GM18511 (cell line): Measurements from ENCODE around the gene TTC9B.
"Not testable (repeated sequence)": the region's sequence is repeated elsewhere in the genome, so short reads cannot be mapped to it uniquely, and the experiment has no call there.

ENCODE experiments used
- ATAC-seq: cut with Tn5 transposase; IDR thresholded peaks from one replicate; pipeline ENCODE4 v1.9.1; 2021; ENCODE audit warnings: mild to moderate bottlenecking, moderate library complexity; ENCODE audit not compliant: unreplicated experiment

TTC9B gene

GRCh38 chr19:40175820-40176219 is 42.4 kb downstream of the TTC9B start:
- no peak for ATAC-seq

- ATAC-seq, result no peak
Observed at GRCh38 chr19:40174092-40174491, 44.1 kb downstream of the TTC9B start.

DNA sequence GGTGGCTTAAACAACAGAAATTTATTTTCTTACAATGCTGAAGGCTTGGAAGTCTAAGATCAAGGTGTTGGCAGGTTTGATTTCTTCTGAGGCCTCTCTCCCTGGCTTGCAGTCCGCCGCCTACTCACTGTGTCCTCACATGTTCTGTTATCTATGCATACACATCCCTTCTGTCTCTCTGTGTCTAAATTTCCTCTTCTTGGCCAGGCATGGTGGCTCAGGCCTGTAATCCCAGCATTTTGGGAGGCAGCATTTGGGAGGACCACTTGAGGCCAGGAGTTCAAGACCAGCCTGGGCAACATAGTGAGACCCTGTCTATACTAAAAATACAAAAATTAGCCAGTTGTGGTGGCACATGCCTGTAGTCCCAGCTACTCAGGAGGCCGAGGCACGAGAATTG is 46.9 kb downstream of the TTC9B start:
- not testable (repeated sequence) for ATAC-seq

GRCh38 chr19:40170303-40170989 is 47.7 kb downstream of the TTC9B start:
- not testable (repeated sequence) for ATAC-seq

DNA sequence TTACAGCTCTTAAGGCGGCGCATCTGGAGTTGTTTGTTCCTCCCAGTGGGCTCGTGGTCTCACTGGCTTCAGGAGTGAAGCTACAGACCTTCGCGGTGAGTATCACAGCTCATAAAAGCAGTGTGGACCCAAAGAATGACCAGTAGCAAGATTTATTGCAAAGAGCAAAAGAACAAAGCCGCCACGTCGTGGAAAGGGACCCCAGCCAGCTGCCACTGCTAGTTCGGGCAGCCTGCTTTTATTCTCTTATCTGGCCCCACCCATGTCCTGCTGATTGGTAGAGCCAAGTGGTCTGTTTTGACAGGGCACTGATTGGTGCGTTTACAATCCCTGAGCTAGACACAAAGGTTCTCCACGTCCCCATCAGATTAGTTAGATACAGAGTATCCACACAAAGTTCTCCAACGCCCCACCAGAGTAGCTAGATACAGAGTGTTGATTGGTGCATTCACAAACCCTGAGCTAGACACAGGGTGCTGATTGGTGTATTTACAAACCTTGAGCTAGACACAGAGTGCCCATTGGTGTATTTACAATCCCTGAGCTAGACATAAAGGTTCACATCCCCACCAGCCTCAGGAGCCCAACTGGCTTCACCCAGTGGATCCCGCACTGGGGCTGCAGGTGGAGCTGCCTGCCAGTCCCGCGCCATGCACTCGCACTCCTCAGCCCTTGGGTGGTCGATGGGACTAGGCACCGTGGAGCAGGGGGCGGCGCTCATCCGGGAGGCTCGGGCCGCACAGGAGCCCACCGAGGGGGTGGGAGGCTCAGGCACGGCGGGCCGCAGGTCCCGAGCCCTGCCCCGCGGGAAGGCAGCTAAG is 48.5 kb downstream of the TTC9B start:
- ATAC-seq, result not testable (repeated sequence)
